AG10803 (cell line): Measurements from ENCODE around the gene C1orf216.

Source experiments
- DNase-seq: peaks from one replicate; pipeline ENCODE4 v3.0.0; 2010; ENCODE audit warnings: low read depth
- H3K4me3 ChIP-seq: 2 replicates; pipeline ENCODE4 v1.5.1; 2011; ENCODE audit warnings: mild to moderate bottlenecking, low read length, control low read depth
- CTCF ChIP-seq: conservative IDR thresholded peaks from 2 replicates; pipeline ENCODE4 v1.5.1; 2011; ENCODE audit warnings: mild to moderate bottlenecking, low read length, control low read depth, inconsistent platforms

The C1orf216 gene

GRCh38 chr1:35748326-35748725 lies 29.6 kb upstream of the C1orf216 start:
- no peak overlapping the region for H3K4me3 ChIP-seq
- TF ChIP-seq CTCF, result no peak
- no peak for DNase-seq

- TF ChIP-seq CTCF, result no peak
- no peak overlapping the region for H3K4me3 ChIP-seq
- DNase-seq, result no peak
These were observed 26.5 kb upstream of the C1orf216 start for GRCh38 chr1:35745124-35745730.

GRCh38 chr1:35737120-35737519 lies 18.4 kb upstream of the C1orf216 start:
- no peak overlapping the region for H3K4me3 ChIP-seq
- no peak for TF ChIP-seq CTCF
- no peak for DNase-seq

- no peak for TF ChIP-seq CTCF
- no peak for DNase-seq
- H3K4me3 ChIP-seq, result no peak overlapping the region
These were observed 8.9 kb upstream of the C1orf216 start for GRCh38 chr1:35727434-35728040.

GRCh38 chr1:35726450-35727433 lies 8.1 kb upstream of the C1orf216 start:
- peak; percentile 58 for DNase-seq
- TF ChIP-seq CTCF, result peak; percentile 91
- no peak overlapping the region for H3K4me3 ChIP-seq

GRCh38 chr1:35725596-35725995 lies 6.9 kb upstream of the C1orf216 start:
- DNase-seq, result peak; percentile 29
- no peak overlapping the region for H3K4me3 ChIP-seq
- TF ChIP-seq CTCF, result no peak
